Activated CD4-positive, alpha-beta T cell treated with anti-CD3 and anti-CD28 coated beads, Interleukin-2, amount 50 U/mL, for 24 hours (primary cell): Measurements from ENCODE around the gene SCN8A.

Source experiments
- DNase-seq, 2 donors: peaks; one replicate each; pipeline ENCODE4 v3.0.0-alpha.2; 2020; ENCODE audit warnings: low read depth in 1 of 2, low spot score in 1 of 2

Gene SCN8A

DNA sequence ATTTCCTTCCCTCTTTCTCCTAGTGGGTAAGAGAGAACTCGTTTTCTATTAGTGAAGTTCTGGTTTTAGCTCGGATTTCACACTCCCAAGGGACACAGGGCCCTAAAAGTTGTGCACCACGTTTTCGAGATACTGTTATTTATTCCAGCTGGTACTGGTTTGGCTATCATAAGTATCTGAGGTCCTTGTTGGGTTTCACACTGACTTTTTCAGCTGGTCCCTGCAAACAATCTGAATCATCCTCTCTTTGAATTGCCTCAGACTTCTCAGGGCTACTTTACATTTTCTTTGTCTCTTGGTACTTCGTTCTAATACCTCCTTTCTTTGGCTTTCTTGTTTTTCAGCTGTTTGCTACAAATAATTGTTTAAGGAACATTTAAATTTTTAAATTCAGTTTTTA lies 75.7 kb downstream of the SCN8A start:
- no peak for DNase-seq

DNA sequence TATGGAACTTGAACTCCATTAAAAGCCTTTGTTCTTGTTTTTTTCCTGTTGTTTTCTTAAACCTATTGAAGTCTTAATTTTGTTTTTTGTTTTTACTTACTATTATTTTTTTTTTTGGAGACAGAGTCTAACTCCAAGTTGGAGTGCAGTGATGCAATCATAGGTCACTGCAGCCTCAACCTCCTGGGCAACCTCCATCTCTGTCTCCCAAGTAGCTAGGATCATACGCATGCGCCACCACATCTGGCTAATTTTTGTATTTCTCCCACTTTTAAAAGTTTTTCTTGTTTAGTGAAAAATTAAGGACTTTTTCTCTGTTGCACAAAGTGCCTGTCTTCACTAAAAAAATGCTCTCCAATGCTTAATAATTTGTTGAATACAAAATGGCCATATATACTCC lies 76.2 kb downstream of the SCN8A start:
- DNase-seq = no peak

DNA sequence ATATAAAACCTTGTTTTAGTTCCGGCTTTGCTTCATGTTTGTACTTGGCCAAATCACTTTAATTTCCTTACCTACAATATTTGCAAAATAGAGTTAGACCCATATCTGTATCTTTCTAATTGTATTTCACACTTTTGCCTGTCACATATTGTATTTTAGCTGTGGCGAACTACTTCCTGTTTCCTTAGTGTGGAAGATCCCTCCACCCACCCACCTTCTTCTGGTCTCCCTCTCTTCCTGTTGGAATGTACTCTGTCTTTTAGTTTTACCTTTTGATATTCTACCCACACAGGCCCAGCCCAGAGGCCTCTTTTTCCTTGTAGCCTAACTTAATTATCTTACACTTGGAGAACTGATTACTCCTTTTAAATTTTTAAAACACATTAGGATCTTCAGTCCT lies 78.2 kb downstream of the SCN8A start:
- no peak for DNase-seq

GRCh38 chr12:51669996-51670395 lies 79.0 kb downstream of the SCN8A start:
- no peak for DNase-seq

DNA sequence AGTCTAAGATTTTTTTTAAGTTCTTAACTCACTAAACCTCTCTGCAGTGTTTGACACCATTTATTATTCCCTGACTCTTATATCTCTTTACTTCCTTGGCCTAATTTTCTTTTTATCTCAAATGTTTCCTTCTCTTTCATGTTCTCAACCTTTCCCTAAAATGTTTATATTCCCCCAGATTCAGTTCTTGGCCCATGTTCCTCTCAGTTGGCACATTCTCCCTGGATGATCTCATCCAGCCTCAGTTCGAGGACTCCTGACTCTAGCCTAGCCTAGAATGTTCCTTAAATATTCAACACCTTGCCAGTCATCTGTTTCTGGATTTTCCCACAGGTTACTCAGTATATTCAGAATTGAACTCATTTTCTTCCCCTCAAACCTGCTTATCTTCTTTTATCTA lies 81.3 kb downstream of the SCN8A start:
- no peak for DNase-seq

GRCh38 chr12:51675071-51675803 lies 84.2 kb downstream of the SCN8A start:
- no peak for DNase-seq

- DNase-seq = no peak
Measured at GRCh38 chr12:51676875-51677274, 85.8 kb downstream of the SCN8A start.

- no peak for DNase-seq
Measured at GRCh38 chr12:51677284-51677968, 86.4 kb downstream of the SCN8A start.

DNA sequence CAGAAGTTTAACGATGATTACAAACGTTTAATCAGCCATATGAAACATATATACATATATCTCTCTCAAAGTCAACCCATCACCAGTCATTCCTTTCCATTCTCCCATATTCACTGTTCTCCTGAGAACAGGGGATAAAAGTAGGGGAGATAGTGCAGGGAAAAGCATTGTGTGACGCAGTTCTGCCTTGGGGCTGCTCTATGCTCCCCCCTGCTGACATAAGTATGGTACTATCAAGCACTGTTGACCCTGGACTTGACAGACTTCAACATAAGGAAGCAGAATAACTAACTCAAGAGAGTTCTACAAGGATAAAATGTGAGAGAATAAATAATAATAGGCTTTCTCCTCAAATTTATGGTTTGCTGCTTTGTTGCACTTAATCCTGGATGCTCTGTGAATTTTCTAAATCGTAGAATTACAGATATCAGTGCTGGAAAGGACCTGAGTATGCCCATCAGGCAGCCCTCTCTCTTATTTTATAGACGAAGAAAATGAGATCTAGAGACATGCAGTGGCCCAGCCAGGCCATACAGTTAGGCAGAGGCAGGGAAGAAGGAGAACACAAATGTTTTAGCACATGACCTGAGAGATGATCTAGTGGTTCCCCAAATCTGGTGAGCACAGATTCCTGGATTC lies 87.2 kb downstream of the SCN8A start:
- peak in 1 of 2 donors; percentile 3 for DNase-seq

DNA sequence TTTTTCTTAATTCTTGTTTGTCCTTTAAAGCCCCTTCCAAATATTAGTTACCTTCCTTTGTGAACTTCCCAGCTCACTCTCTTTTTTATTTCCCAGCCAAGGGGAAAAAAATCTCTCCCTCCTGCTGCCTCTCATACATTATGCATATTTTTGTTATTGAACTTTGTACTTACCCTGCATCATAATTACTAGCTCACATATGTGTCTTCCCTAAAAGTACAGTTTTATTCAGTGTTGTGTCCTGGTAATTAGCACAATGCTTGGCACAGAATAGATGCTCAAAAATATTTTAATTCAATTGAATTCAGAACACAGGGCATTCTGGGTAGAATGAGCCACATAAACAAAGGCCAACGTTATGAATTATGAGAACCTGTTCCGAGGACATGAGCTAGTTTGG lies 91.9 kb downstream of the SCN8A start:
- DNase-seq = no peak

DNA sequence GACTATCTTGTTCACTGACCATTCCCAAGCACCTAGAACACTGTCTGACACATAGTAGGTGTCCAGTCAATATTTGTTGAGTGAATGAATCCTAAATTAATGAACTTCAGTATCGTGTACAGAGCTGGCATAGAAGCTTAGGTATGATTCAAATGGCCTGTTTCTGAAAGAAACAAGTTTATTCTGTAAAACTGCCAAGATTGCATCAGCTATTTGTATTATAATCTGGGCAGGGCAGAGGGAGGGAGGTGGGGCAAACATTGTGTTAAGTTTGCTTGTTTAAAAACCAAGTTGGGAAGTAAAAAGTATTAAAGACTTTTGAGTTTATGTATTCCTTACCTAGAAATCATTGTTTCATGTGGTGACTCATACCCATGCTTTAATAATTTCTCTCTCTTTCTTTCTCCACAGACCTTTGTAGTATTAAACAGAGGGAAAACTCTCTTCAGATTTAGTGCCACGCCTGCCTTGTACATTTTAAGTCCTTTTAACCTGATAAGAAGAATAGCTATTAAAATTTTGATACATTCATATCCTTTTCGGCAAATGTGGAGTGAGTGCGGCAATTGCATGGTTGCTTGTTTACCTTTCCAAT lies 92.8 kb downstream of the SCN8A start:
- DNase-seq = no peak

GRCh38 chr12:51686727-51687126 lies 95.7 kb downstream of the SCN8A start:
- DNase-seq = no peak

DNA sequence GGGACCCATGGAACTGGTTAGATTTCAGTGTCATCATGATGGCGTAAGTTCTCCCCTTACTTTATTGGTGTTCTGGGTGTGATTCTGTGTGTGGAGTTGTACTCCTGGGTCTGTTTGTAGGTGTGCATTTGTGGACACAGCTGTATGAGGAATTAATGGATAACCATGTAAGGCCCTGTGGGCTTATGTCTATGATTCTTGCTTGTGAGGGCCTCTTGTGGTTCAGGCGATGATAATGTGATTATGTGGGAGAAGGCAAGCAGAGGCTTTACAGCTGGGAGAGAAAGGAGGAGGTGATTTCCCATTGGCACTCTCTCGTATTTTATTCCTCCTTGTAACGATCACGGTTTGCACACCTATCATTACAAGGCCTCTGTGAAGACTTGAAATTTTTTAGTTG lies 96.1 kb downstream of the SCN8A start:
- no peak for DNase-seq

- no peak for DNase-seq
Measured at GRCh38 chr12:51687614-51688013, 96.6 kb downstream of the SCN8A start.

DNA sequence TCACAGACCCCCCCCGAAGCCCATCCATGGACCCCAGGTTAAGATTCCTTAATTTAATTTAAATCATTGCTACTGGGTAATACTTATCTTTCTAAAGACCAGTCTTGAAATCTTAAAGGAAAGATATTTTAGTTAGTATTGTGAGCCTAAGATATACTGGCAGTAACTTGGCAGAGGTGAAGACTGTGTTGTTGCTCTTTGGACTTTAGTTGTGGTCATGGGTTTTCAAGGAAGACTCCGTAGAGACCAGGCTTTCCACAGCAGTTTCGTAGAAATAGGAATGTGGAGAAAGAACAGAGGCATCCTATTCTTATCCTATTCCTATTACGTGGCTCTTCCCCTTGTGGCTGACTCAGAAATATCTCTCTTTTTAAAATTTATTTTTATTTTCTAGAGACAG lies 99.0 kb downstream of the SCN8A start:
- DNase-seq = no peak

- DNase-seq = no peak
Measured at GRCh38 chr12:51692016-51692415, 101.0 kb downstream of the SCN8A start.

DNA sequence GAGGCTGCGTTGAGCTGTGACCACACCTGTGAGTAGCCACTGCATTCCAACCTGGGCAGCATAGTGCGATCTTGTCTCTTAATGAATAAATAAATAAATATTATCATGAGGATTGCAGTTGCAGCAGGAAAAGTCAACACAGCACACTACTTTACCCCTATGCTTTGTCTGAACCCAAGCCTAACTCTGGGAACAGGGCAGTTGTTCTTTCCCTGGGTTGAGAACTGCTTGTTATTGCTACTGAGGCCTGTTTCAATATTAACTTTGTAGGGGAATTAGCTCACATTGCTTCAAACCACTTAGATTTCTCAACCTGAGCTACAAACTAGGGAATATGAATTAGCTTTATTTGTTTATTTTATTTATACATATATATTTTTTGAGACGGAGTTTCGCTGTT lies 102.5 kb downstream of the SCN8A start:
- no peak for DNase-seq

- no peak for DNase-seq
Measured at GRCh38 chr12:51694146-51694545, 103.1 kb downstream of the SCN8A start.

DNA sequence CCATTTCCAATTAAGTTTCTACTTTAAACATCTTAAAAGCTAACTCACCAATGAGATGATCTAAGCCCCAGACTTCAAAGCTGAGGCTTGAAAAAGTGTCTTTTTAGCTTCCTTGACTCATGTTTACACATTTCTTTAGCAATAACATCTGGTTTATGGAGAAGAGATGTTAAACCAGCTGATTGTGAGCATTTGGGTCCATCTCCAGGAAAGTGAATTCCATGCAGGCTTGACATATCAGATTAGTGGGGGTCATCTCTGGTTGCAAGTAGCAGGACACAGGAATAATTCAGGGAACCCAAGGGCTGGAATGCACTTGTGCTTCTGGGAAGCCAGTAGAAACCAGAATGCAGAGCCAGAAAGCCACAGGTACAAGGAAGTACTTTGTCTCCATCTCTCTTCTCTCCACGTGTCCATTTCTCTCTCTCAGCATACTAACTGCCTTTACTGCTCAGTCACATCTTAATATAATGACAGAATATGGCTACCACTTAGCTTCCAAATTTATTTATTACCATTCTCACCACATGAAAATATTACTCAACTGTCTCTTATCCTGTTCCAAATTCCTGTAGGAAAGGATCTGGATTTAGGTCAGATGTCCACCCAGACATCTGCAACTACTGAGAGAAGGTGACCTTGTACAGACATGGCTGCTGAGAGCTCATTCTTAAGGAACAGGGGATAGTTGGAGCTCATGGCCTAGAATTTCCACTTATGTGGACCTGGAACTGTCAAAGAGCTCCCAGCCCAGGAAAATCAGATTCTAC lies 104.4 kb downstream of the SCN8A start:
- no peak for DNase-seq

- no peak for DNase-seq
Measured at GRCh38 chr12:51699219-51699618, 108.2 kb downstream of the SCN8A start.

GRCh38 chr12:51700887-51701286 lies 109.9 kb downstream of the SCN8A start:
- no peak for DNase-seq
